ENCODE measurements around the gene OR9Q1. TPM values are rescaled to one million over a fixed set of nuclear protein-coding genes. Genes with fewer than 3 reads are reported as not detected.

OR9Q1 gene
- total and polyA plus RNA-seq, 2 experiments from 2014 or later, result not detected

- TF ChIP-seq, protein P1, sequence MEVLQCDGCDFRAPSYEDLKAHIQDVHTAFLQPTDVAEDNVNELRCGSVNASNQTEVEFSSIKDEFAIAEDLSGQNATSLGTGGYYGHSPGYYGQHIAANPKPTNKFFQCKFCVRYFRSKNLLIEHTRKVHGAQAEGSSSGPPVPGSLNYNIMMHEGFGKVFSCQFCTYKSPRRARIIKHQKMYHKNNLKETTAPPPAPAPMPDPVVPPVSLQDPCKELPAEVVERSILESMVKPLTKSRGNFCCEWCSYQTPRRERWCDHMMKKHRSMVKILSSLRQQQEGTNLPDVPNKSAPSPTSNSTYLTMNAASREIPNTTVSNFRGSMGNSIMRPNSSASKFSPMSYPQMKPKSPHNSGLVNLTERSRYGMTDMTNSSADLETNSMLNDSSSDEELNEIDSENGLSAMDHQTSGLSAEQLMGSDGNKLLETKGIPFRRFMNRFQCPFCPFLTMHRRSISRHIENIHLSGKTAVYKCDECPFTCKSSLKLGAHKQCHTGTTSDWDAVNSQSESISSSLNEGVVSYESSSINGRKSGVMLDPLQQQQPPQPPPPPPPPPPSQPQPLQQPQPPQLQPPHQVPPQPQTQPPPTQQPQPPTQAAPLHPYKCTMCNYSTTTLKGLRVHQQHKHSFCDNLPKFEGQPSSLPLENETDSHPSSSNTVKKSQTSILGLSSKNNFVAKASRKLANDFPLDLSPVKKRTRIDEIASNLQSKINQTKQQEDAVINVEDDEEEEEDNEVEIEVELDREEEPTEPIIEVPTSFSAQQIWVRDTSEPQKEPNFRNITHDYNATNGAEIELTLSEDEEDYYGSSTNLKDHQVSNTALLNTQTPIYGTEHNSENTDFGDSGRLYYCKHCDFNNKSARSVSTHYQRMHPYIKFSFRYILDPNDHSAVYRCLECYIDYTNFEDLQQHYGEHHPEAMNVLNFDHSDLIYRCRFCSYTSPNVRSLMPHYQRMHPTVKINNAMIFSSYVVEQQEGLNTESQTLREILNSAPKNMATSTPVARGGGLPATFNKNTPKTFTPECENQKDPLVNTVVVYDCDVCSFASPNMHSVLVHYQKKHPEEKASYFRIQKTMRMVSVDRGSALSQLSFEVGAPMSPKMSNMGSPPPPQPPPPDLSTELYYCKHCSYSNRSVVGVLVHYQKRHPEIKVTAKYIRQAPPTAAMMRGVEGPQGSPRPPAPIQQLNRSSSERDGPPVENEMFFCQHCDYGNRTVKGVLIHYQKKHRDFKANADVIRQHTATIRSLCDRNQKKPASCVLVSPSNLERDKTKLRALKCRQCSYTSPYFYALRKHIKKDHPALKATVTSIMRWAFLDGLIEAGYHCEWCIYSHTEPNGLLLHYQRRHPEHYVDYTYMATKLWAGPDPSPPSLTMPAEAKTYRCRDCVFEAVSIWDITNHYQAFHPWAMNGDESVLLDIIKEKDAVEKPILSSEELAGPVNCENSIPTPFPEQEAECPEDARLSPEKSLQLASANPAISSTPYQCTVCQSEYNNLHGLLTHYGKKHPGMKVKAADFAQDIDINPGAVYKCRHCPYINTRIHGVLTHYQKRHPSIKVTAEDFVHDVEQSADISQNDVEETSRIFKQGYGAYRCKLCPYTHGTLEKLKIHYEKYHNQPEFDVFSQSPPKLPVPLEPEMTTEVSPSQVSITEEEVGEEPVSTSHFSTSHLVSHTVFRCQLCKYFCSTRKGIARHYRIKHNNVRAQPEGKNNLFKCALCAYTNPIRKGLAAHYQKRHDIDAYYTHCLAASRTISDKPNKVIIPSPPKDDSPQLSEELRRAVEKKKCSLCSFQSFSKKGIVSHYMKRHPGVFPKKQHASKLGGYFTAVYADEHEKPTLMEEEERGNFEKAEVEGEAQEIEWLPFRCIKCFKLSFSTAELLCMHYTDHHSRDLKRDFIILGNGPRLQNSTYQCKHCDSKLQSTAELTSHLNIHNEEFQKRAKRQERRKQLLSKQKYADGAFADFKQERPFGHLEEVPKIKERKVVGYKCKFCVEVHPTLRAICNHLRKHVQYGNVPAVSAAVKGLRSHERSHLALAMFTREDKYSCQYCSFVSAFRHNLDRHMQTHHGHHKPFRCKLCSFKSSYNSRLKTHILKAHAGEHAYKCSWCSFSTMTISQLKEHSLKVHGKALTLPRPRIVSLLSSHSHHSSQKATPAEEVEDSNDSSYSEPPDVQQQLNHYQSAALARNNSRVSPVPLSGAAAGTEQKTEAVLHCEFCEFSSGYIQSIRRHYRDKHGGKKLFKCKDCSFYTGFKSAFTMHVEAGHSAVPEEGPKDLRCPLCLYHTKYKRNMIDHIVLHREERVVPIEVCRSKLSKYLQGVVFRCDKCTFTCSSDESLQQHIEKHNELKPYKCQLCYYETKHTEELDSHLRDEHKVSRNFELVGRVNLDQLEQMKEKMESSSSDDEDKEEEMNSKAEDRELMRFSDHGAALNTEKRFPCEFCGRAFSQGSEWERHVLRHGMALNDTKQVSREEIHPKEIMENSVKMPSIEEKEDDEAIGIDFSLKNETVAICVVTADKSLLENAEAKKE (CRISPR knock-in tag; IDR thresholded peaks at IDR 0.05), result no peak
- TF ChIP-seq ZNF114 (CRISPR knock-in tag; IDR thresholded peaks at IDR 0.05), result no peak
These were observed 165.1 kb downstream of the OR9Q1 start, which contains the start of gene OR9Q2 (continued) for GRCh38 chr11:58188770-58189169.

GRCh38 chr11:58192229-58192628 lies 168.5 kb downstream of the OR9Q1 start:
- Mint-ChIP-seq H3K9me3 (peaks cover 7% of the 10 kb centered on the region; the same call in 2 of the 3 replicates), H3K36me3 (ENCODE audit: low read depth) (no peaks in the 10 kb centered on the region), H3K4me3 (no peak overlapping the region), H3K27ac (no peak overlapping the region), H3K4me1 (no peaks in the 10 kb centered on the region), H3K27me3 (ENCODE audit: insufficient read depth, low read depth, poor library complexity) (no peaks in the 10 kb centered on the region)
- no peak overlapping the region for H3K4me2 ChIP-seq
- no peak for DNase-seq (ENCODE audit: low spot score)
- no peaks in the 10 kb centered on the region for H4K20me1 ChIP-seq (replicated peaks; ENCODE audit: insufficient read depth)
- H3K4me3 ChIP-seq, result no peak overlapping the region
- peaks cover 16% of the 10 kb centered on the region for H3K9me2 ChIP-seq (ENCODE audit: insufficient read depth)
- H3K27ac ChIP-seq (ENCODE audit: low read depth), result no peak overlapping the region
- no peaks in the 10 kb centered on the region for H3K79me2 ChIP-seq (replicated peaks; ENCODE audit: insufficient read depth)
- no peaks in the 10 kb centered on the region for H3F3A ChIP-seq (replicated peaks; ENCODE audit: low read depth)
- no peaks in the 10 kb centered on the region for H3K27me3 ChIP-seq (ENCODE audit: insufficient read depth)
- H3K4me1 ChIP-seq (ENCODE audit: insufficient read depth), result no peaks in the 10 kb centered on the region
- H3K36me3 ChIP-seq (ENCODE audit: insufficient read depth), result no peaks in the 10 kb centered on the region
- ATAC-seq, result no peak
- TF ChIP-seq STAT1 (IDR thresholded peaks at IDR 0.05; ENCODE audit: unreplicated experiment) (no peak), ZNF114 (CRISPR knock-in tag; IDR thresholded peaks at IDR 0.05) (no peak), EZH2phosphoT487 (IDR thresholded peaks at IDR 0.05; ENCODE audit: unreplicated experiment) (no peak), REST (IDR thresholded peaks at IDR 0.05; ENCODE audit: unreplicated experiment) (no peak), JUNB (IDR thresholded peaks at IDR 0.05; ENCODE audit: unreplicated experiment) (no peak), ZNF331 (CRISPR knock-in tag; IDR thresholded peaks at IDR 0.05; ENCODE audit: low read depth) (no peak), POLR2AphosphoS5 (IDR thresholded peaks at IDR 0.05; ENCODE audit: low read depth) (no peak), NANOG (IDR thresholded peaks at IDR 0.05; ENCODE audit: borderline replicate concordance) (no peak), EZH2 (IDR thresholded peaks at IDR 0.05; ENCODE audit: low read depth, unreplicated experiment) (no peak)
- TF ChIP-seq, protein P2, sequence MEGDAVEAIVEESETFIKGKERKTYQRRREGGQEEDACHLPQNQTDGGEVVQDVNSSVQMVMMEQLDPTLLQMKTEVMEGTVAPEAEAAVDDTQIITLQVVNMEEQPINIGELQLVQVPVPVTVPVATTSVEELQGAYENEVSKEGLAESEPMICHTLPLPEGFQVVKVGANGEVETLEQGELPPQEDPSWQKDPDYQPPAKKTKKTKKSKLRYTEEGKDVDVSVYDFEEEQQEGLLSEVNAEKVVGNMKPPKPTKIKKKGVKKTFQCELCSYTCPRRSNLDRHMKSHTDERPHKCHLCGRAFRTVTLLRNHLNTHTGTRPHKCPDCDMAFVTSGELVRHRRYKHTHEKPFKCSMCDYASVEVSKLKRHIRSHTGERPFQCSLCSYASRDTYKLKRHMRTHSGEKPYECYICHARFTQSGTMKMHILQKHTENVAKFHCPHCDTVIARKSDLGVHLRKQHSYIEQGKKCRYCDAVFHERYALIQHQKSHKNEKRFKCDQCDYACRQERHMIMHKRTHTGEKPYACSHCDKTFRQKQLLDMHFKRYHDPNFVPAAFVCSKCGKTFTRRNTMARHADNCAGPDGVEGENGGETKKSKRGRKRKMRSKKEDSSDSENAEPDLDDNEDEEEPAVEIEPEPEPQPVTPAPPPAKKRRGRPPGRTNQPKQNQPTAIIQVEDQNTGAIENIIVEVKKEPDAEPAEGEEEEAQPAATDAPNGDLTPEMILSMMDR (conservative IDR thresholded peaks at IDR 0.05; ENCODE audit: low read depth in 2 of 2), result no peak
- no peak overlapping the region for H2AFZ ChIP-seq

Measured in GM23338 (cell line).